A549 (cell line): ENCODE measurements around the gene F2. TPM values are rescaled to one million over a fixed set of nuclear protein-coding genes. Genes with fewer than 3 reads are reported as not detected.
A peak's percentile ranks its signal among the peaks of the same experiment; 100 is the strongest.

Experiments used
- ATAC-seq, 2 experiments: fragments of 200-7000 bp in 1 of 2; fragments of >200 bp in 1 of 2; cut with Nextera tagmentation in 1 of 2; cut with Tn5 transposase in 1 of 2; 3 replicates each; pipeline versions ENCODE4 v1.8.0 to v1.9.1; 2018 to 2020; ENCODE audit warnings: mild to moderate bottlenecking in 1 of 2, moderate library complexity in 1 of 2
- CTCF ChIA-PET: fragments of 300-600 bp; sonication (Branson Sonifier 250); formaldehyde crosslinking; extraction: SDS; loops from one replicate; lab custom pipeline; 2021; ENCODE audit warnings: antibody characterized with exemption, inconsistent platforms; lab: Yijun Ruan, JAX
- POLR2A ChIA-PET: fragments of 350-600 bp; formaldehyde crosslinking; extraction: SDS; loops from one replicate; lab custom pipeline; 2021; ENCODE audit warnings: antibody characterized with exemption, inconsistent platforms; lab: Yijun Ruan, JAX
- DNase-seq, 2 experiments: peaks; one replicate each; pipeline versions ENCODE4 v3.0.0 to v3.0.0-alpha.2; 2011 to 2016; ENCODE audit warnings: low read depth in 1 of 2, low spot score in 1 of 2
- FAIRE-seq: peaks from 2 replicates; lab custom pipeline; 2011; peaks lifted over from hg19 to GRCh38; lab: Jason Lieb, UNC
- H3K27ac ChIP-seq, 2 experiments: fragments of >200 bp; sonication (Bioruptor Twin); formaldehyde crosslinking; 3 replicates each; pipeline ENCODE4 v1.5.1; 2016 to 2017
- H3K4me1 ChIP-seq: fragments of >200 bp; sonication (Bioruptor Twin); formaldehyde crosslinking; 3 replicates; pipeline ENCODE4 v1.6.1; 2016
- H3K4me2 ChIP-seq: fragments of >200 bp; sonication (Bioruptor Twin); formaldehyde crosslinking; 3 replicates; pipeline ENCODE4 v1.6.1; 2016
- H3K4me3 ChIP-seq: fragments of >200 bp; sonication (Bioruptor Twin); formaldehyde crosslinking; 3 replicates; pipeline ENCODE4 v1.5.1; 2016
- H3K9me3 ChIP-seq: fragments of >200 bp; sonication (Bioruptor Twin); formaldehyde crosslinking; 3 replicates; pipeline ENCODE4 v1.6.1; 2016
- BHLHE40 ChIP-seq: IDR thresholded peaks from 2 replicates; pipeline ENCODE4 v1.6.1; 2012; ENCODE audit warnings: low read depth, low read length, inconsistent platforms
- CBX2 ChIP-seq: fragments of 200-600 bp; sonication (generic); IDR thresholded peaks from 2 replicates; pipeline ENCODE4 v1.6.1; 2016; ENCODE audit warnings: low read depth, mild to moderate bottlenecking, borderline replicate concordance
- CBX8 ChIP-seq: fragments of 200-600 bp; sonication (generic); IDR thresholded peaks from 2 replicates; pipeline ENCODE4 v1.6.1; 2016
- CEBPB ChIP-seq, 2 experiments: fragments of >200 bp in 1 of 2; sonication (Bioruptor Twin) in 1 of 2; formaldehyde crosslinking in 1 of 2; IDR thresholded peaks; 2 replicates each; pipeline ENCODE4 v1.6.1; 2012 to 2016
- CHD2 ChIP-seq: fragments of 150-350 bp; IDR thresholded peaks from 2 replicates; pipeline ENCODE4 v1.6.1; 2014; ENCODE audit warnings: low read length; ENCODE audit not compliant: partially characterized antibody
- EHF ChIP-seq: fragments of 250-450 bp; sonication (Bioruptor Pico); IDR thresholded peaks from 2 replicates; pipeline ENCODE4 v1.5.0; 2020; ENCODE audit warnings: mild to moderate bottlenecking
- EP300 ChIP-seq, 2 experiments: fragments of >200 bp; sonication (Bioruptor Twin); formaldehyde crosslinking; IDR thresholded peaks; 2 replicates in 1 of 2; 3 replicates in 1 of 2; pipeline ENCODE4 v1.6.1; 2016 to 2017
- FOSB ChIP-seq: fragments of 250-450 bp; sonication (Bioruptor Pico); IDR thresholded peaks from 2 replicates; pipeline ENCODE4 v1.5.0; 2020; ENCODE audit warnings: mild to moderate bottlenecking, moderate library complexity
- FOSL2 ChIP-seq, 2 experiments: fragments of 450-650 bp in 1 of 2; fragments of >200 bp in 1 of 2; sonication (Bioruptor Twin) in 1 of 2; formaldehyde crosslinking; IDR thresholded peaks; 2 replicates each; pipeline versions ENCODE4 v1.5.0 to v1.6.1; 2016 to 2020; ENCODE audit warnings: mild to moderate bottlenecking in 1 of 2, moderate library complexity in 1 of 2
- FOXS1 ChIP-seq: fragments of 250-450 bp; sonication (Bioruptor Pico); IDR thresholded peaks from 2 replicates; pipeline ENCODE4 v1.5.0; 2020; ENCODE audit warnings: mild to moderate bottlenecking, moderate library complexity
- HOXB13 ChIP-seq: fragments of 250-450 bp; sonication (Bioruptor Pico); IDR thresholded peaks from 2 replicates; pipeline ENCODE4 v1.5.0; 2020; ENCODE audit warnings: low read depth, mild to moderate bottlenecking, moderate library complexity
- HOXB5 ChIP-seq: fragments of 250-450 bp; sonication (Bioruptor Pico); IDR thresholded peaks from 2 replicates; pipeline ENCODE4 v1.5.0; 2020; ENCODE audit warnings: mild to moderate bottlenecking, moderate library complexity
- JUNB ChIP-seq: fragments of >200 bp; sonication (Bioruptor Twin); formaldehyde crosslinking; IDR thresholded peaks from 2 replicates; pipeline ENCODE4 v1.6.1; 2016
- MAFK ChIP-seq: fragments of 450-650 bp; IDR thresholded peaks from 2 replicates; pipeline ENCODE4 v1.6.1; 2014; ENCODE audit not compliant: partially characterized antibody
- NFE2L2 ChIP-seq: fragments of 150-350 bp; conservative IDR thresholded peaks from 2 replicates; pipeline ENCODE4 v1.6.1; 2014; ENCODE audit warnings: low read length
- NR3C1 ChIP-seq: fragments of >200 bp; sonication (Bioruptor Twin); formaldehyde crosslinking; IDR thresholded peaks from 3 replicates; pipeline ENCODE4 v1.6.1; 2017
- RARB ChIP-seq: fragments of 250-450 bp; sonication (Bioruptor Pico); IDR thresholded peaks from 2 replicates; pipeline ENCODE4 v1.8.0; 2021; ENCODE audit warnings: mild to moderate bottlenecking, moderate library complexity
- SMC3 ChIP-seq: fragments of >200 bp; sonication (Bioruptor Twin); formaldehyde crosslinking; IDR thresholded peaks from 3 replicates; pipeline ENCODE4 v1.6.1; 2018; ENCODE audit warnings: inconsistent platforms
- ZFP36 ChIP-seq: fragments of 450-650 bp; IDR thresholded peaks from 2 replicates; pipeline ENCODE4 v1.6.1; 2014; ENCODE audit warnings: borderline replicate concordance; ENCODE audit not compliant: partially characterized antibody
- ZSCAN20 ChIP-seq: fragments of 250-450 bp; sonication (Bioruptor Pico); IDR thresholded peaks from 2 replicates; pipeline ENCODE4 v1.8.0; 2022; ENCODE audit warnings: mild to moderate bottlenecking, moderate library complexity
- WGBS: methylation state at CpG from one replicate; pipeline ENCODE4 v1.1.6; 2017; ENCODE audit errors: missing lambda C conversion rate; 5-methylcytosine and 5-hydroxymethylcytosine counted together
- polyA plus RNA-seq, 4 experiments: library from polyadenylated mRNA; depleted of rRNA in 3 of 4; stranded (reverse); fragments of >200 nt; fragmentation: RNase III in 1 of 4; extraction: RNeasy Plus Mini Kit Qiagen cat#74134 plus additional on column Dnase treatment in 1 of 4; gene quantifications; 2 replicates in 3 of 4; 3 replicates in 1 of 4; pipeline ENCODE4 v1.2.3, GENCODE V29; 2011 to 2017
- TF ChIP-seq, protein P1 (sequence below): IDR thresholded peaks from 2 replicates; pipeline ENCODE4 v1.6.1; 2012
- TF ChIP-seq, protein P2 (sequence below): IDR thresholded peaks from 2 replicates; pipeline ENCODE4 v1.6.1; 2012
- TF ChIP-seq, protein P3 (sequence below): fragments of >200 bp; sonication (Bioruptor Twin); formaldehyde crosslinking; IDR thresholded peaks from 2 replicates; pipeline ENCODE4 v1.6.1; 2016
- TF ChIP-seq, protein P4 (sequence below): fragments of 250-450 bp; sonication (Bioruptor Pico); IDR thresholded peaks from 2 replicates; pipeline ENCODE4 v1.5.0; 2021; ENCODE audit warnings: mild to moderate bottlenecking, moderate library complexity, borderline replicate concordance
- TF ChIP-seq, protein P5 (sequence below): IDR thresholded peaks from 2 replicates; pipeline ENCODE4 v1.6.1; 2012; ENCODE audit warnings: low read depth, borderline replicate concordance

F2 gene
- polyA plus RNA-seq, 2 of the 4 experiments (the other 2 are of a cell fraction): 2.5 to 3.8 TPM

DNA sequence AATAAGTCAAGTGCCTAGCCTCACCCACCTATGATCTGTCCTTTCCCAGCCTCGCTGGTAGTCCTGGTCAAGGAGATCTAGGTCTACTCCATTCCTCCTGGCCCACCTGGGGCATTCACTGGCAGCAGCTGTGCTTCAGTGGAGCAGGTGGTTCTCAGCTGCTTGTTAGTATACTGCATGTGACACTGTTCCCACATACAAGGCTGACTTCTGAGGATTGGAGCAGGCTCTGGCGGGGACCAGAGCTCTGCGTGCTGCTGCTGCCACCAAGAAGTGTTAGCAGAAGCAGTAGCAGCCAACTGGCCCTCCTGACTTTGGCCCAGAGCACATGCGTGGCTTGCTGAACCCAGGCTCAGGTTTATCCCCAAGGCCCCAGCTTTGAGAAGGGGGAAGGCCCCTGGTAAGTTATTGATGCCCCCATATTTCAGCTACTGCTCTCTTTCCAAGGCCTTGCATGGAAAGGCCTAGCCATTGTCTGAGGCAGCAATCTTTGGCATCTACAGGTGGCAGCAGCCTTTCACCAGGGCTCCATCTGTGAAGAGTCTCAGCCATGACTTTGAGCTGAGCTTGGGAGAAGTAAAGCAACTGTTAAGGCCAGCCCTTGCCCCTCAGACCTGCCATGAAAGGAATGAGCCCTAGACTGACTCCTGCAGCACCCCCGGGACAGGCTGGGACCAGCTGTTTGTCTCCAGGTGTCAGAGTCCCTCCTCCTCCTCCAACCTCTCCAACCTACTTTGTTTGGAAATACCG lies 45.1 kb upstream of the F2 start:
- no peak overlapping the region for H3K4me3 ChIP-seq
- TF ChIP-seq EP300 (IDR thresholded peaks at IDR 0.05) (no peak), HOXB5 (CRISPR knock-in tag) (no peak), RARB (CRISPR knock-in tag) (no peak), HOXB13 (no peak), FOSB (CRISPR knock-in tag) (no peak), BHLHE40 (no peak), EHF (CRISPR knock-in tag) (no peak), CBX8 (no peak), NFE2L2 (no peak), CHD2 (no peak), ZSCAN20 (CRISPR knock-in tag) (no peak), SMC3 (no peak), ZFP36 (no peak), FOXS1 (no peak), JUNB (no peak), FOSL2 (IDR thresholded peaks at IDR 0.05) (no peak), FOSL2 (CRISPR knock-in tag; IDR thresholded peaks at IDR 0.05) (no peak)
- TF ChIP-seq, protein P1, sequence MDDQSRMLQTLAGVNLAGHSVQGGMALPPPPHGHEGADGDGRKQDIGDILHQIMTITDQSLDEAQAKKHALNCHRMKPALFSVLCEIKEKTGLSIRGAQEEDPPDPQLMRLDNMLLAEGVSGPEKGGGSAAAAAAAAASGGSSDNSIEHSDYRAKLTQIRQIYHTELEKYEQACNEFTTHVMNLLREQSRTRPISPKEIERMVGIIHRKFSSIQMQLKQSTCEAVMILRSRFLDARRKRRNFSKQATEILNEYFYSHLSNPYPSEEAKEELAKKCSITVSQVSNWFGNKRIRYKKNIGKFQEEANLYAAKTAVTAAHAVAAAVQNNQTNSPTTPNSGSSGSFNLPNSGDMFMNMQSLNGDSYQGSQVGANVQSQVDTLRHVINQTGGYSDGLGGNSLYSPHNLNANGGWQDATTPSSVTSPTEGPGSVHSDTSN: no peak
- TF ChIP-seq, protein P2, sequence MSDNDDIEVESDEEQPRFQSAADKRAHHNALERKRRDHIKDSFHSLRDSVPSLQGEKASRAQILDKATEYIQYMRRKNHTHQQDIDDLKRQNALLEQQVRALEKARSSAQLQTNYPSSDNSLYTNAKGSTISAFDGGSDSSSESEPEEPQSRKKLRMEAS: no peak
- TF ChIP-seq, protein P3, sequence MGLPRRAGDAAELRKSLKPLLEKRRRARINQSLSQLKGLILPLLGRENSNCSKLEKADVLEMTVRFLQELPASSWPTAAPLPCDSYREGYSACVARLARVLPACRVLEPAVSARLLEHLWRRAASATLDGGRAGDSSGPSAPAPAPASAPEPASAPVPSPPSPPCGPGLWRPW: no peak
- TF ChIP-seq, protein P4, sequence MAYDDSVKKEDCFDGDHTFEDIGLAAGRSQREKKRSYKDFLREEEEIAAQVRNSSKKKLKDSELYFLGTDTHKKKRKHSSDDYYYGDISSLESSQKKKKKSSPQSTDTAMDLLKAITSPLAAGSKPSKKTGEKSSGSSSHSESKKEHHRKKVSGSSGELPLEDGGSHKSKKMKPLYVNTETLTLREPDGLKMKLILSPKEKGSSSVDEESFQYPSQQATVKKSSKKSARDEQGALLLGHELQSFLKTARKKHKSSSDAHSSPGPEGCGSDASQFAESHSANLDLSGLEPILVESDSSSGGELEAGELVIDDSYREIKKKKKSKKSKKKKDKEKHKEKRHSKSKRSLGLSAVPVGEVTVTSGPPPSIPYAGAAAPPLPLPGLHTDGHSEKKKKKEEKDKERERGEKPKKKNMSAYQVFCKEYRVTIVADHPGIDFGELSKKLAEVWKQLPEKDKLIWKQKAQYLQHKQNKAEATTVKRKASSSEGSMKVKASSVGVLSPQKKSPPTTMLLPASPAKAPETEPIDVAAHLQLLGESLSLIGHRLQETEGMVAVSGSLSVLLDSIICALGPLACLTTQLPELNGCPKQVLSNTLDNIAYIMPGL (CRISPR knock-in tag): no peak
- H3K9me3 ChIP-seq: no peaks in the 10 kb centered on the region
- DNase-seq (no peak), FAIRE-seq (no peak), ATAC-seq (no peak)
- no peak overlapping the region for H3K27ac ChIP-seq
- ChIA-PET POLR2A (no interaction called here), CTCF (interaction anchor here (1.8 to 2.4 kb wide), 3 partner anchors 11 to 284 kb away, joined by 4 to 9 read pairs (median 5); no protein-coding TSS in a partner anchor)
- H3K4me1 ChIP-seq: peaks cover 15% of the 10 kb centered on the region
- H3K4me2 ChIP-seq: no peak overlapping the region
- 86% methylated on average over 4 of the region's 6 CpGs for WGBS

DNA sequence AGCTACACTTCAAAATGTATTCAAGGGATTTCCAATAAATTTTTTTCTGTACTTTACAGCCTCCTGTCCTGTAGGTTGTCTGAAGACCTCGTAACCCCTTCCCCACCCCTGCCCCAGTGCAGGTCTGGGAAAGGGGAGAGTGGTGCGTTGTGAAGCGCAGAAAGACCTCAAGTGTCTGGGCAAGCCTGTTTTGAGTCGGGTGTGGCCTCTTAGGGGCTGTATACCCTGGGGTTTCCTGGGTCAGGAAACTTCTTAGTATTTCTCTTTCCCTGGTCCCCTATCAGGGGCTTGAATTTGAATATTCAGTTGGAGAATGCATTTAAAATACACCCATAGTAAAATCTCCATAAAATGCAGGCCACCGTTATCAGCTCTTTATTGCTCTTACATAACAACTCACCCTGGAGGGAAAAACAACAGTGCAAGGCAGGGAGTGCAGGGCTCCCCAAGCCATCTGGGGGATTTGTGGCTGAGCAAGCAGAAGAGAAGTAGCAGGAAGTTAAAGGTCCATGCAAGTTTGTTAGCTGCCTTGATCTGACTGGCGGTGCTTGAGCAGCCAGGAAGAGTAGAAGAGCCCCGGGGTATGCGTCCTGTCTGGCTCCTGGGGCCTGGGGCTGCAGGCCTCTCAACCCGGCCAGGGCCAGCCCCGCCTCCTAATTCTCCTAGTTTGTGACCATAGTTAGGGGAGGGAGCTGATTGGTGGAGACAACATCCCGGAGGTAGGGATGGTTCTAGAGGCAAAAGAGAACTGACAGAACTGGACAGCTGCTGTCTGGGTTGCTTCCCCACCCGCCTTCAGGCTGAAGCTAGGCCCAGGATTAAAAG lies 44.3 kb upstream of the F2 start:
- Histone ChIP-seq H3K9me3 (no peaks in the 10 kb centered on the region), H3K4me3 (no peak overlapping the region), H3K4me1 (peaks cover 15% of the 10 kb centered on the region), H3K27ac (peak overlapping the region; percentile 12 to 77; a peak in 4 of 6 replicates), H3K4me2 (peak overlapping the region; percentile 17)
- FAIRE-seq: no peak
- CTCF ChIA-PET: interaction anchor here (0.7 to 2.4 kb wide), 4 partner anchors 10 to 285 kb away, joined by 3 to 9 read pairs (median 4); no protein-coding TSS in a partner anchor
- 79% methylated on average over 12 of the region's 12 CpGs for WGBS
- TF ChIP-seq, protein P5, sequence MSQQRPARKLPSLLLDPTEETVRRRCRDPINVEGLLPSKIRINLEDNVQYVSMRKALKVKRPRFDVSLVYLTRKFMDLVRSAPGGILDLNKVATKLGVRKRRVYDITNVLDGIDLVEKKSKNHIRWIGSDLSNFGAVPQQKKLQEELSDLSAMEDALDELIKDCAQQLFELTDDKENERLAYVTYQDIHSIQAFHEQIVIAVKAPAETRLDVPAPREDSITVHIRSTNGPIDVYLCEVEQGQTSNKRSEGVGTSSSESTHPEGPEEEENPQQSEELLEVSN: no peak
- TF ChIP-seq, protein P3: no peak
- TF ChIP-seq CEBPB (IDR thresholded peaks at IDR 0.05) (no peak), MAFK (no peak), CBX2 (no peak), JUNB (no peak), NR3C1 (no peak), FOSL2 (IDR thresholded peaks at IDR 0.05) (no peak), FOSL2 (CRISPR knock-in tag; IDR thresholded peaks at IDR 0.05) (no peak)
- DNase-seq: no peak
- POLR2A ChIA-PET: interaction anchor here (0.8 kb wide), 1 partner anchor 26 kb away, joined by 4 read pairs; the partner anchor contains the start of gene ZNF408
- peak in 1 of 2 experiments; percentile 18; a peak in 3 of 6 replicates for ATAC-seq
